WERI-Rb-1 (cell line): ENCODE results near the gene ADCY5.

Source experiments
- DNase-seq: peaks from one replicate; pipeline ENCODE4 v3.0.0-alpha.2; 2020
- H3K27ac ChIP-seq: fragments of 250-450 bp; sonication (Bioruptor Pico); 2 replicates; pipeline ENCODE4 v1.5.1; 2020; ENCODE audit warnings: mild to moderate bottlenecking, moderate library complexity
- H3K27me3 ChIP-seq: fragments of 250-450 bp; sonication (Bioruptor Pico); 2 replicates; pipeline ENCODE4 v1.5.1; 2021; ENCODE audit warnings: mild to moderate bottlenecking, low read depth, moderate library complexity; ENCODE audit not compliant: insufficient read depth, severe bottlenecking
- H3K36me3 ChIP-seq: fragments of 250-450 bp; sonication (Bioruptor Pico); 2 replicates; pipeline ENCODE4 v1.5.1; 2020; ENCODE audit warnings: mild to moderate bottlenecking, moderate library complexity
- H3K4me3 ChIP-seq: 2 replicates; pipeline ENCODE4 v1.5.1; 2011; ENCODE audit warnings: low read depth, mild to moderate bottlenecking, control low read depth, low read length
- H3K9me3 ChIP-seq: fragments of 250-450 bp; sonication (Bioruptor Pico); 2 replicates; pipeline ENCODE4 v1.5.1; 2021; ENCODE audit warnings: mild to moderate bottlenecking, moderate library complexity; ENCODE audit not compliant: severe bottlenecking
- CTCF ChIP-seq: IDR thresholded peaks from 2 replicates; pipeline ENCODE4 v1.5.1; 2011; ENCODE audit warnings: low read depth, mild to moderate bottlenecking, control low read depth, inconsistent platforms, low read length

ADCY5 gene

GRCh38 chr3:123392871-123393620, 55.8 kb downstream of the ADCY5 start:
- H3K4me3 ChIP-seq, result no peak overlapping the region
- H3K27me3 ChIP-seq, result no peaks in the 10 kb centered on the region
- no peaks in the 10 kb centered on the region for H3K36me3 ChIP-seq
- no peak for DNase-seq
- TF ChIP-seq CTCF, result no peak
- H3K9me3 ChIP-seq, result no peaks in the 10 kb centered on the region
- H3K27ac ChIP-seq, result no peak overlapping the region

- no peak for DNase-seq
- H3K27ac ChIP-seq, result no peak overlapping the region
- no peaks in the 10 kb centered on the region for H3K36me3 ChIP-seq
- TF ChIP-seq CTCF, result no peak
- H3K4me3 ChIP-seq, result no peak overlapping the region
- H3K27me3 ChIP-seq, result no peaks in the 10 kb centered on the region
- H3K9me3 ChIP-seq, result no peaks in the 10 kb centered on the region
Observed at GRCh38 chr3:123392368-123392767, 56.5 kb downstream of the ADCY5 start.

GRCh38 chr3:123390865-123391600, 57.9 kb downstream of the ADCY5 start:
- Histone ChIP-seq H3K36me3 (no peaks in the 10 kb centered on the region), H3K9me3 (no peaks in the 10 kb centered on the region), H3K4me3 (no peak overlapping the region), H3K27me3 (no peaks in the 10 kb centered on the region), H3K27ac (no peak overlapping the region)
- DNase-seq, result no peak
- TF ChIP-seq CTCF, result no peak

- Histone ChIP-seq H3K36me3 (no peaks in the 10 kb centered on the region), H3K9me3 (no peaks in the 10 kb centered on the region), H3K4me3 (no peak overlapping the region), H3K27ac (no peak overlapping the region), H3K27me3 (no peaks in the 10 kb centered on the region)
- TF ChIP-seq CTCF, result no peak
- DNase-seq, result no peak
Observed at GRCh38 chr3:123389628-123389918, 59.3 kb downstream of the ADCY5 start.

GRCh38 chr3:123388811-123389627, 59.9 kb downstream of the ADCY5 start:
- Histone ChIP-seq H3K27me3 (no peaks in the 10 kb centered on the region), H3K27ac (no peak overlapping the region), H3K4me3 (no peak overlapping the region), H3K36me3 (no peaks in the 10 kb centered on the region), H3K9me3 (no peaks in the 10 kb centered on the region)
- no peak for DNase-seq
- TF ChIP-seq CTCF, result no peak
